T47D (cell line): ENCODE measurements around the gene CDC45.

Experiments
- DNase-seq, 2 experiments: peaks; one replicate each; pipeline versions ENCODE4 v3.0.0 to v3.0.0-alpha.2; 2011 to 2012; ENCODE audit warnings: low read depth in 1 of 2, low spot score in 1 of 2
- JUND ChIP-seq: IDR thresholded peaks from 2 replicates; pipeline ENCODE4 v1.6.1; 2012; ENCODE audit warnings: low read depth
- in situ Hi-C: cut with HindIII; loops from 2 replicates; pipeline ENCODE4 v1.10.0; 2016; ENCODE audit warnings: low sequenced_read_pairs, low pct_unique_long_range_greater_than_20kb

The CDC45 gene

GRCh38 chr22:19497245-19497644 lies 17.5 kb downstream of the CDC45 start:
- DNase-seq: no peak
- in situ Hi-C loops: no loop called here
- TF ChIP-seq JUND: no peak

GRCh38 chr22:19498154-19498865 lies 18.6 kb downstream of the CDC45 start:
- no peak for TF ChIP-seq JUND
- in situ Hi-C loops: no loop called here
- no peak for DNase-seq

- TF ChIP-seq JUND: no peak
- in situ Hi-C loops: no loop called here
- DNase-seq: no peak
Observed at GRCh38 chr22:19498866-19499190, 19.1 kb downstream of the CDC45 start.

- no peak for TF ChIP-seq JUND
- in situ Hi-C loops: no loop called here
- no peak for DNase-seq
Observed at GRCh38 chr22:19499236-19499879, 19.6 kb downstream of the CDC45 start.

GRCh38 chr22:19499880-19500242 lies 20.1 kb downstream of the CDC45 start:
- no peak for TF ChIP-seq JUND
- in situ Hi-C loops: no loop called here
- no peak for DNase-seq

GRCh38 chr22:19501897-19502447 lies 22.3 kb downstream of the CDC45 start:
- no peak for TF ChIP-seq JUND
- in situ Hi-C loops: no loop called here
- no peak for DNase-seq

- TF ChIP-seq JUND: no peak
- in situ Hi-C loops: no loop called here
- no peak for DNase-seq
Observed at GRCh38 chr22:19503367-19503766, 23.6 kb downstream of the CDC45 start.

- no peak for DNase-seq
- in situ Hi-C loops: no loop called here
- no peak for TF ChIP-seq JUND
Observed at GRCh38 chr22:19503869-19504268, 24.1 kb downstream of the CDC45 start.

GRCh38 chr22:19504900-19505734 lies 25.4 kb downstream of the CDC45 start:
- no peak for DNase-seq
- no peak for TF ChIP-seq JUND
- in situ Hi-C loops: no loop called here

GRCh38 chr22:19505735-19506126 lies 26.0 kb downstream of the CDC45 start:
- no peak for TF ChIP-seq JUND
- in situ Hi-C loops: no loop called here
- DNase-seq: no peak

GRCh38 chr22:19506212-19506611 lies 26.5 kb downstream of the CDC45 start:
- in situ Hi-C loops: no loop called here

GRCh38 chr22:19507534-19507861 lies 27.8 kb downstream of the CDC45 start:
- DNase-seq: no peak
- in situ Hi-C loops: no loop called here
- no peak for TF ChIP-seq JUND

More at GRCh38 chr22:19506212-19506611, 26.5 kb downstream of the CDC45 start:
- TF ChIP-seq JUND: no peak
- DNase-seq: no peak
